Measurements from ENCODE around the gene TAGLN3. TPM values are rescaled to one million over a fixed set of nuclear protein-coding genes. Genes with fewer than 3 reads are reported as not detected.
A peak's percentile ranks its signal among the peaks of the same experiment; 100 is the strongest.

Gene TAGLN3
- total RNA-seq, 1 donor from 2014 or later: 0.60 TPM

DNA sequence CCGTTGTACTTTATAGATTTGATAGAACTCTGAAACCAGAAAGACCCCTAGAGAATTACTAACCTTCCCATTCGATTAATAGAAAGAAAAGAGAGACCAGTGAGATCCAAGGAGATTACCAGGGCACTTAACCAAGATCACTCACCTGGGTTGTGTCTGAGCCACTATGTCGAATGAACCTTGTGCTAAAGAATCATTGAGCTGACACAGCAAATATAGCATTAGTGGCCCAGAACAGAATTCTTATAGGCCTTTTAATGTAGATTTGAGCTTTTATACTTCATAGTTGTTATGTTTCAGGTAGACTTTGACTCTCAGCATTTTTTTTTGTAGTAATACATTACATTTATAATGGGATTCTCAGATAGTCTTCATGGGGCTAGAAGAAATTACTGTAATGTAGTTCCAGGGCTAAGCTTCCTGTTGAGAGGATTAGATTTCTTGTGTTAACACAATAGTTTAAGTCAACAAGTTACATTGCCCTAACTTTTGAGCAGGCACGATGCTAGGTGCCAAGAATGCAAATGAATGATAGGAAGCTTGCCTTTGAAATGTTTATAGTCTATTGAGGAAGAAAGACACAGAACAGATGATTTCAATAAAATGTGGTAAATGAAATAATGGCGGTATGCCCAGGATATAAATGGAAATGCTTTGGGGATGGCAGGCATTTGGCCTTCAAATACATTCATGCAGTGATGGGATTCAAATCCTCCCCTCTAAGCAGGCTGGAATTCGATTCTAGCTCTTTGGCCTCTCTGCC lies 44.3 kb upstream of the TAGLN3 start:
- peaks cover 1% of the 10 kb centered on the region for H3K36me3 Mint-ChIP-seq
- no peak overlapping the region for H3K27ac Mint-ChIP-seq
- no peak for DNase-seq (ENCODE audit: low spot score in 2 of 2, unreplicated experiment in 2 of 2)
- peaks cover 5% of the 10 kb centered on the region for H3K4me1 Mint-ChIP-seq
- TF ChIP-seq, protein P1, sequence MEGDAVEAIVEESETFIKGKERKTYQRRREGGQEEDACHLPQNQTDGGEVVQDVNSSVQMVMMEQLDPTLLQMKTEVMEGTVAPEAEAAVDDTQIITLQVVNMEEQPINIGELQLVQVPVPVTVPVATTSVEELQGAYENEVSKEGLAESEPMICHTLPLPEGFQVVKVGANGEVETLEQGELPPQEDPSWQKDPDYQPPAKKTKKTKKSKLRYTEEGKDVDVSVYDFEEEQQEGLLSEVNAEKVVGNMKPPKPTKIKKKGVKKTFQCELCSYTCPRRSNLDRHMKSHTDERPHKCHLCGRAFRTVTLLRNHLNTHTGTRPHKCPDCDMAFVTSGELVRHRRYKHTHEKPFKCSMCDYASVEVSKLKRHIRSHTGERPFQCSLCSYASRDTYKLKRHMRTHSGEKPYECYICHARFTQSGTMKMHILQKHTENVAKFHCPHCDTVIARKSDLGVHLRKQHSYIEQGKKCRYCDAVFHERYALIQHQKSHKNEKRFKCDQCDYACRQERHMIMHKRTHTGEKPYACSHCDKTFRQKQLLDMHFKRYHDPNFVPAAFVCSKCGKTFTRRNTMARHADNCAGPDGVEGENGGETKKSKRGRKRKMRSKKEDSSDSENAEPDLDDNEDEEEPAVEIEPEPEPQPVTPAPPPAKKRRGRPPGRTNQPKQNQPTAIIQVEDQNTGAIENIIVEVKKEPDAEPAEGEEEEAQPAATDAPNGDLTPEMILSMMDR (IDR thresholded peaks at IDR 0.05; ENCODE audit: unreplicated experiment): no peak
- no peak overlapping the region for H3K4me3 Mint-ChIP-seq
- no peaks in the 10 kb centered on the region for H3K27me3 Mint-ChIP-seq (ENCODE audit: low read depth)
- H3K9me3 Mint-ChIP-seq: no peaks in the 10 kb centered on the region

DNA sequence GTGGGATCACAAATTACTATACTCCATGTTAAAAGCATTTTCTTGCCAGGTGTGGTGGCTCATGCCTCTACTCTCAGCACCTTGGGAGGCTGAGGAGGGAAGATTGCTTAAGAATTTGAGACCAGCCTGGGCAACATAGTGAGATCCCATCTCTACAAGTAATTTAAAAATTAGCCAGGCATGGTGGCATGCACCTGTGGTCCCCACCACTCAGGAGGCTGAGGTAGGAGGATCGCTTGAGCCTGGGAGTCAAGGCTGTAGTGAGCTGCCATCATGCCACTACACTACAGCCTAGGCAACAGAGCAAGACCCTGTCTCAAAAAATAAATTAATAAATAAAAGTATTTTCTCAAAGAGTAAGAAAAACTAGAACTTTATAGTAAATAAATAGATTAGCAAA lies 42.8 kb upstream of the TAGLN3 start:
- no peaks in the 10 kb centered on the region for H3K36me3 Mint-ChIP-seq

DNA sequence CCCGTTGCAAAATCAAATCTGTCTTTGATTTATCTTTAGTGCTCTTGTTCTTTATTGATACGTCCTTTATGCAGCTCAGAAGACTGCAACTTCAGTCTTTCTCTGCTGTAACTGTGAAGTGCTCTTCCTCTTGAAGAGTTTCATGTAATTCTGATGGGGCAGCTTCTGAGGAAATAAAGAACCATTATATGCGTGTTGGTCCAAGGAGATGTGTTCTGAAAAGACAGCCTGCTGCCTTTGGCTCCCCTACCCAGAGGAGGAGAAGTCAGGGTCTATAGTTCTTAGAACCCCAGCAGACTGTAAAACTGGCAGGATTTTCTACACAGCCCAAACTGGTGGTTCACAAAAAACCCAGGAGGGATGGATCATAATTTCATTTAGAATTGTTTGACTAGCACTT lies 42.3 kb upstream of the TAGLN3 start:
- H3K4me3 Mint-ChIP-seq: no peak overlapping the region
- no peaks in the 10 kb centered on the region for H3K27me3 Mint-ChIP-seq (ENCODE audit: low read depth)
- no peak overlapping the region for H3K27ac Mint-ChIP-seq
- peaks cover 3% of the 10 kb centered on the region for H3K4me1 Mint-ChIP-seq
- H3K36me3 Mint-ChIP-seq: no peaks in the 10 kb centered on the region
- no peaks in the 10 kb centered on the region for H3K9me3 Mint-ChIP-seq
- TF ChIP-seq, protein P1 (IDR thresholded peaks at IDR 0.05; ENCODE audit: unreplicated experiment): no peak
- DNase-seq (ENCODE audit: low spot score in 2 of 2, unreplicated experiment in 2 of 2): no peak

More for the DNA sequence above, 42.8 kb upstream of the TAGLN3 start:
- Mint-ChIP-seq H3K4me3 (no peak overlapping the region), H3K9me3 (no peaks in the 10 kb centered on the region), H3K4me1 (no peaks in the 10 kb centered on the region), H3K27ac (no peak overlapping the region), H3K27me3 (ENCODE audit: low read depth) (no peaks in the 10 kb centered on the region)
- no peak for DNase-seq (ENCODE audit: low spot score in 2 of 2, unreplicated experiment in 2 of 2)
- TF ChIP-seq, protein P1 (IDR thresholded peaks at IDR 0.05; ENCODE audit: unreplicated experiment): no peak

DNA sequence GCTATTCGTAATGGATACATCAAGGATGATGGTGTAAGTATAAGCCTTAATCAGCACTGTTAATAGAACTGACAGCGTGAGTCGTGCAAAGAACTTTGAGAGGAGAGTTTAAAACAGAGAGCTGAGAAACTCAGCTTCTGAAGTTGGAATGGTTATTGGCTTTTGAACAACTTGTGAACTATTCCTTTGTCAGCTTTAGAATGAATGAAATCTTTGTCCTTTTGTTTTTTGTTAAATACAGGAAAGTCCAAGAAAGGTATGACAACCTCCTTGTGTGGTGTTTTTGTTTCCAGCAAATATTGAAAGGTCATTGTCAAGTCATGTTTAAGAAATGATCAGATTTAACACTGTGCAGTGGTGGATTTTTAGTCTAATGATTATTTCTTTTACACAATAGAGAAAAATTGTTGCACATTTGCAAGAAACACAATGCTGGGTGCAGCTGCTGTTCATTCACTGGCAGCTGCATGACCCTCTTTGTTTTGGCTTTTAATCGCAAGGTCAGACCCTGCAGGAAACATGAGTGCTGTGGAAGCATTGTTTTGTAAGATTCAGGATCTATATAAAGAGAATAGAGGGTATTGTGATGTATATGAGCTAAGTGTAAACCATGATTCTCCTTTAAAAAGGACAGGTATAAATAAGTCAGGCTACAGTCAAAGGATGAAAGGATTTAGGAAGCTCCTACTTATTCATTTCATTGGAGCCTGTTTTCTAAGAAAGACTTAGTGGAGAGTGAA lies 41.6 kb upstream of the TAGLN3 start:
- no peaks in the 10 kb centered on the region for H3K36me3 Mint-ChIP-seq
- TF ChIP-seq, protein P1 (IDR thresholded peaks at IDR 0.05; ENCODE audit: unreplicated experiment): no peak
- peaks cover 8% of the 10 kb centered on the region for H3K4me1 Mint-ChIP-seq
- no peak overlapping the region for H3K27ac Mint-ChIP-seq
- no peaks in the 10 kb centered on the region for H3K9me3 Mint-ChIP-seq
- DNase-seq (ENCODE audit: low spot score in 2 of 2, unreplicated experiment in 2 of 2): no peak
- no peak overlapping the region for H3K4me3 Mint-ChIP-seq
- no peaks in the 10 kb centered on the region for H3K27me3 Mint-ChIP-seq (ENCODE audit: low read depth)

DNA sequence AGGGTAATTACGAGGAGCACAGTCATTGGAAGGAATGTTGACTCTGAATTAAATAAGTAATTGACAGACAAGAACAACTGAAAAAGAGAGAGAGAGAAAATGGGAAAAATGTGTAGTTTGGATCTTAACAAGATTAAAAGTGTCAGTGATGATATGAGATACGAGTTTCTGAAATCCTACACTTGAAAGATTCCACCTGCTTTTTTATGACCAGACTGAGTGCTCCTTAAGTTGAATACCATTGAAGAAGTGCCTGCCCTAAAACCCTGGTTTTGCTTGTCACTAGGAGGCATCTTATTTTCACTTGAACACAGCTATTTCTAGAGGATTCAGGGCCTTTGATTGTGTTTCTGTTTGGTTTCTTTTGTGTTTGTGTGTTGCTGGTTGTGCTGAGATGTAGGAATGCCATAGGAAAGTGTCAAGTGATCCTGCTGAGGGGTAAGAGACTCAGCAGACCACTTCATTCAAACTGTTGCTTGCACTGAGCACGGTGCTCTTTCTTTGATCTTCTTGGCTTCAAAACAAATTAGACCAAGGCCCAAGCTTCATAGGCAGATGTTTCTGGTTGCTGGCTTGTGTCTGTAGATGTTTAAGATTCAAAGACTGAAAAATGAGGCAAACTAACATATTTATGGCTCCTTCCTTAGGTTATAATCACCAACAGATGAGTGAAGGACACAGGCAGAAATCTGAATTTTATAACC lies 37.1 kb upstream of the TAGLN3 start:
- Mint-ChIP-seq H3K4me3 (no peak overlapping the region), H3K9me3 (no peaks in the 10 kb centered on the region), H3K4me1 (peaks cover 8% of the 10 kb centered on the region), H3K27me3 (ENCODE audit: low read depth) (no peaks in the 10 kb centered on the region), H3K27ac (peak overlapping the region; percentile 30), H3K36me3 (no peaks in the 10 kb centered on the region)
- TF ChIP-seq, protein P1 (IDR thresholded peaks at IDR 0.05; ENCODE audit: unreplicated experiment): no peak
- DNase-seq (ENCODE audit: low spot score in 2 of 2, unreplicated experiment in 2 of 2): no peak

Data from mesothelial cell of epicardium (in vitro differentiated cells).